Adrenal gland (tissue), 12 donors: ENCODE measurements around the gene SCN10A. TPM values are rescaled to one million over a fixed set of nuclear protein-coding genes. Genes with fewer than 3 reads are reported as not detected.

Experiments
- DNase-seq, 7 donors: peaks; one replicate each; pipeline ENCODE4 v3.0.0-alpha.2; 2019 to 2020
- H3K27ac ChIP-seq, 5 donors: fragments of 200-600 bp; sonication (generic) in 4 of 5; 1 replicate in 3 of 5; 2 replicates in 2 of 5; pipeline versions ENCODE4 v1.5.1 to v1.8.0; 2016 to 2020; ENCODE audit warnings: mild to moderate bottlenecking in 1 of 5
- H3K27me3 ChIP-seq: fragments of 200-600 bp; 2 replicates; pipeline ENCODE4 v1.8.0; 2021
- H3K36me3 ChIP-seq, 2 donors: fragments of 200-600 bp; replicated peaks in 1 of 2; 1 replicate in 1 of 2; 2 replicates in 1 of 2; pipeline versions ENCODE4 v1.5.1 to v1.8.0; 2018 to 2022
- H3K4me1 ChIP-seq, 2 donors: fragments of 200-600 bp; replicated peaks in 1 of 2; 1 replicate in 1 of 2; 2 replicates in 1 of 2; pipeline versions ENCODE4 v1.5.1 to v1.8.0; 2018 to 2021
- H3K4me3 ChIP-seq, 4 donors: fragments of 200-600 bp; sonication (generic) in 3 of 4; one replicate each; pipeline ENCODE4 v1.5.1; 2016 to 2018
- H3K9me3 ChIP-seq, 3 donors: fragments of 200-600 bp; sonication (generic) in 1 of 3; replicated peaks in 1 of 3; 1 replicate in 2 of 3; 2 replicates in 1 of 3; pipeline versions ENCODE4 v1.5.1 to v1.8.0; 2016 to 2021
- CTCF ChIP-seq, 6 experiments: fragments of 450-650 bp in 4 of 6; fragments of 200-600 bp in 2 of 6; sonication (generic) in 1 of 6; IDR thresholded peaks; 1 replicate in 5 of 6; 2 replicates in 1 of 6; pipeline versions ENCODE4 v1.5.1 to v1.8.0; 2016 to 2021; ENCODE audit warnings: antibody characterized with exemption in 6 of 6, mild to moderate bottlenecking in 2 of 6, moderate library complexity in 1 of 6
- POLR2A ChIP-seq, 2 donors: fragments of 450-650 bp; IDR thresholded peaks; one replicate each; pipeline ENCODE4 v1.6.1; 2017; ENCODE audit warnings: antibody characterized with exemption in 2 of 2, mild to moderate bottlenecking in 2 of 2, moderate library complexity in 1 of 2
- WGBS, 4 donors: extraction: QIAGEN DNeasy Blood & Tissue Kit in 2 of 4; methylation state at CpG; one replicate each; pipeline versions ENCODE4 v1.1.5 to v1.1.7; 2013 to 2017; 5-methylcytosine and 5-hydroxymethylcytosine counted together
- intact Hi-C, 2 donors: fragments of 100-400 bp; cut with DNase I; formaldehyde crosslinking; loops; one replicate each; pipeline versions ENCODE4 v1.14.1 to v1.15.0; 2022 to 2023
- polyA plus RNA-seq, 3 donors: library from polyadenylated mRNA; stranded (reverse); fragments of 200-250 nt in 2 of 3; fragments of 350-450 nt in 1 of 3; fragmentation: Illumina TruSeq in 1 of 3; extraction: RNeasy Lipid Tissue Mini Kit (QIAGEN cat#74804) in 1 of 3; gene quantifications; one replicate each; pipeline ENCODE4 v1.2.3, GENCODE V29; 2013 to 2014
- total RNA-seq, 9 donors: library from RNA; depleted of rRNA in 4 of 9; stranded (reverse); fragments of >200 nt in 4 of 9; fragments of 120-200 nt in 1 of 9; fragmentation: NEBNext Ultra II Directional in 1 of 9; extraction: Animal tissue kit (Norgen Biotek cat#: 25700) in 1 of 9; gene quantifications; one replicate each; pipeline versions ENCODE4 v1.1.0 to v1.2.4, GENCODE V29; 2013 to 2023
- donor health status: healthy with polysubstance abuse.
- donor health status: Bipolar disorder and iron deficiency.
- donor health status: DM: yes; HTN: yes; CAD: no.
- donor health status: DM: no; HTN: no; CAD: no.
- donor health status: DM: no; HTN: no; CAD: no.
- donor health status: DM: yes; HTN: yes; CAD: no.

SCN10A gene
- total and polyA plus RNA-seq, 12 donors: not detected

- Histone ChIP-seq H3K4me3 (no peak overlapping the region), H3K36me3 (no peaks in the 10 kb centered on the region), H3K4me1 (no peaks in the 10 kb centered on the region), H3K9me3 (no peaks in the 10 kb centered on the region), H3K27me3 (no peaks in the 10 kb centered on the region), H3K27ac (no peak overlapping the region)
- 77 to 86% (median 80%) methylated on average over 9 to 12 of the region's 12 CpGs for WGBS, 4 donors
- intact Hi-C loops: no loop called here
- TF ChIP-seq CTCF (IDR thresholded peaks at IDR 0.05) (no peak), POLR2A (IDR thresholded peaks at IDR 0.05) (no peak)
- no peak for DNase-seq
Observed at GRCh38 chr3:38722781-38723568, 93.0 kb downstream of the SCN10A start.

GRCh38 chr3:38721207-38721772, 94.7 kb downstream of the SCN10A start:
- H3K4me1 ChIP-seq: no peaks in the 10 kb centered on the region
- WGBS, 4 donors: 88 to 95% (median 90%) methylated on average over 5 of the region's 5 CpGs
- H3K27me3 ChIP-seq: no peaks in the 10 kb centered on the region
- no peaks in the 10 kb centered on the region for H3K36me3 ChIP-seq
- TF ChIP-seq CTCF (IDR thresholded peaks at IDR 0.05): no peak
- no peak for TF ChIP-seq POLR2A (IDR thresholded peaks at IDR 0.05)
- no peaks in the 10 kb centered on the region for H3K9me3 ChIP-seq
- DNase-seq: no peak
- intact Hi-C loops: no loop called here
- no peak overlapping the region for H3K4me3 ChIP-seq
- H3K27ac ChIP-seq: no peak overlapping the region

- H3K27me3 ChIP-seq: no peaks in the 10 kb centered on the region
- no peaks in the 10 kb centered on the region for H3K4me1 ChIP-seq
- TF ChIP-seq POLR2A (IDR thresholded peaks at IDR 0.05) (no peak), CTCF (IDR thresholded peaks at IDR 0.05) (no peak)
- H3K27ac ChIP-seq: no peak overlapping the region
- H3K36me3 ChIP-seq: no peaks in the 10 kb centered on the region
- 54 to 67% (median 57%) methylated on average over 4 of the region's 4 CpGs for WGBS, 4 donors
- H3K4me3 ChIP-seq: no peak overlapping the region
- DNase-seq: no peak
- no peaks in the 10 kb centered on the region for H3K9me3 ChIP-seq
- intact Hi-C loops: no loop called here
Observed at GRCh38 chr3:38720465-38720864, 95.6 kb downstream of the SCN10A start.

GRCh38 chr3:38717355-38718240, 98.4 kb downstream of the SCN10A start:
- intact Hi-C loops: no loop called here
- Histone ChIP-seq H3K27ac (no peak overlapping the region), H3K4me1 (no peaks in the 10 kb centered on the region), H3K4me3 (no peak overlapping the region), H3K9me3 (no peaks in the 10 kb centered on the region), H3K27me3 (no peaks in the 10 kb centered on the region), H3K36me3 (no peaks in the 10 kb centered on the region)
- 72 to 81% (median 77%) methylated on average over 4 to 5 of the region's 5 CpGs for WGBS, 4 donors
- TF ChIP-seq CTCF (IDR thresholded peaks at IDR 0.05): no peak
- TF ChIP-seq POLR2A (IDR thresholded peaks at IDR 0.05): no peak
- no peak for DNase-seq
